K562 (cell line): ENCODE data around the gene RIOK3. TPM values are rescaled to one million over a fixed set of nuclear protein-coding genes. Genes with fewer than 3 reads are reported as not detected.

Experiments
- CBFB ChIP-seq: sonication (generic); formaldehyde crosslinking; IDR thresholded peaks from 2 replicates; pipeline ENCODE4 v1.4.0; 2020; ENCODE audit warnings: mild to moderate bottlenecking, missing genetic modification reagents
- HEY1 ChIP-seq: fragments of 250-450 bp; sonication (Bioruptor Pico); IDR thresholded peaks from 2 replicates; pipeline ENCODE4 v1.5.0; 2020; ENCODE audit warnings: mild to moderate bottlenecking, moderate library complexity, borderline replicate concordance
- KDM2B ChIP-seq: fragments of 250-450 bp; sonication (Bioruptor Pico); IDR thresholded peaks from 2 replicates; pipeline ENCODE4 v1.8.0; 2021; ENCODE audit warnings: mild to moderate bottlenecking, moderate library complexity
- MBD1 ChIP-seq: fragments of 250-450 bp; sonication (Bioruptor Pico); IDR thresholded peaks from 2 replicates; pipeline ENCODE4 v1.8.0; 2022; ENCODE audit warnings: inconsistent platforms
- NFXL1 ChIP-seq: fragments of 450-650 bp; formaldehyde crosslinking; IDR thresholded peaks from 2 replicates; pipeline ENCODE4 v1.4.0; 2021; ENCODE audit warnings: mild to moderate bottlenecking
- NR2C1 ChIP-seq, 2 experiments: fragments of 450-650 bp; IDR thresholded peaks; 2 replicates each; pipeline ENCODE4 v1.6.1; 2017; ENCODE audit warnings: mild to moderate bottlenecking in 2 of 2, antibody characterized with exemption in 1 of 2, inconsistent platforms in 1 of 2, missing compliant biosample characterization in 1 of 2, missing genetic modification characterization in 1 of 2
- NUFIP1 ChIP-seq: fragments of 450-650 bp; IDR thresholded peaks from 2 replicates; pipeline ENCODE4 v1.6.1; 2018; ENCODE audit not compliant: partially characterized antibody
- SIN3B ChIP-seq: fragments of 450-650 bp; IDR thresholded peaks from 2 replicates; pipeline ENCODE4 v1.6.1; 2017; ENCODE audit warnings: low read depth, mild to moderate bottlenecking, moderate library complexity
- WHSC1 ChIP-seq: IDR thresholded peaks from one replicate; pipeline ENCODE4 v1.6.1; 2012; ENCODE audit warnings: low read length, control low read depth, inconsistent platforms
- ZBED1 ChIP-seq: IDR thresholded peaks from 2 replicates; pipeline ENCODE4 v1.6.1; 2014
- ZBTB11 ChIP-seq, 3 experiments: fragments of 200-800 bp in 1 of 3; fragments of 250-450 bp in 1 of 3; fragments of 450-650 bp in 1 of 3; sonication (Bioruptor Pico) in 1 of 3; sonication (Bioruptor generic) in 1 of 3; formaldehyde crosslinking in 1 of 3; IDR thresholded peaks; 2 replicates each; pipeline versions ENCODE4 v1.6.1 to v1.8.0; 2016 to 2022; ENCODE audit warnings: mild to moderate bottlenecking in 2 of 3, missing genetic modification characterization in 2 of 3, missing compliant biosample characterization in 1 of 3, moderate library complexity in 1 of 3
- ZBTB7A ChIP-seq: IDR thresholded peaks from 2 replicates; pipeline ENCODE4 v1.6.1; 2011; ENCODE audit warnings: low read depth, mild to moderate bottlenecking, low read length, moderate library complexity, borderline replicate concordance; ENCODE audit not compliant: control insufficient read depth
- ZNF253 ChIP-seq: fragments of 250-450 bp; sonication (Bioruptor Pico); conservative IDR thresholded peaks from 2 replicates; pipeline ENCODE4 v1.6.1; 2021; ENCODE audit warnings: mild to moderate bottlenecking
- ZNF277 ChIP-seq: fragments of 250-450 bp; sonication (Bioruptor Pico); IDR thresholded peaks from 2 replicates; pipeline ENCODE4 v1.8.0; 2022; ENCODE audit warnings: inconsistent platforms, mild to moderate bottlenecking, moderate library complexity, borderline replicate concordance
- ZNF384 ChIP-seq: IDR thresholded peaks from 2 replicates; pipeline ENCODE4 v1.6.1; 2012; ENCODE audit warnings: low read depth, low read length, improper control_type of control experiment
- ZNF584 ChIP-seq: fragments of 200-800 bp; sonication (Bioruptor generic); IDR thresholded peaks from 2 replicates; pipeline ENCODE4 v1.6.1; 2016; ENCODE audit warnings: low read depth, mild to moderate bottlenecking, missing genetic modification characterization, missing compliant biosample characterization
- ZNF699 ChIP-seq: fragments of 250-450 bp; sonication (Bioruptor Pico); IDR thresholded peaks from 2 replicates; pipeline ENCODE4 v1.8.0; 2021; ENCODE audit warnings: mild to moderate bottlenecking, moderate library complexity; ENCODE audit not compliant: insufficient replicate concordance
- polyA plus RNA-seq, 8 experiments: library from polyadenylated mRNA; depleted of rRNA in 4 of 8; stranded (reverse) in 5 of 8; unstranded in 3 of 8; fragments of >200 nt; fragmentation: Nextera tagmentation in 2 of 8; fragmentation: Illumina TruSeq in 1 of 8; extraction: Ambion mirVana in 2 of 8; extraction: Trizol in 1 of 8; gene quantifications; 2 replicates each; pipeline versions ENCODE4 v1.2.1 to v1.2.3, GENCODE V29; 2011 to 2014; ENCODE audit warnings: inconsistent platforms in 1 of 8, missing spikeins in 1 of 8
- total RNA-seq, 7 experiments: library from RNA; depleted of rRNA in 6 of 7; stranded (reverse); fragments of >200 nt in 6 of 7; fragmentation: Illumina TruSeq in 2 of 7; extraction: Trizol in 2 of 7; gene quantifications; 2 replicates each; pipeline versions ENCODE4 v1.2.1 to v1.2.3, GENCODE V29; 2011 to 2021; ENCODE audit warnings: low replicate concordance in 1 of 7
- TF ChIP-seq, protein P1 (sequence below): fragments of 200-800 bp; sonication (Bioruptor generic); IDR thresholded peaks from 2 replicates; pipeline ENCODE4 v1.6.1; 2017; ENCODE audit warnings: missing genetic modification characterization, missing compliant biosample characterization

Gene RIOK3
- total and polyA plus RNA-seq, 9 of the 15 experiments (the other 6 are each of a cell fraction or from before 2014, with no cell fraction given) = 21.4 to 89.5 (median 62.9) TPM

DNA sequence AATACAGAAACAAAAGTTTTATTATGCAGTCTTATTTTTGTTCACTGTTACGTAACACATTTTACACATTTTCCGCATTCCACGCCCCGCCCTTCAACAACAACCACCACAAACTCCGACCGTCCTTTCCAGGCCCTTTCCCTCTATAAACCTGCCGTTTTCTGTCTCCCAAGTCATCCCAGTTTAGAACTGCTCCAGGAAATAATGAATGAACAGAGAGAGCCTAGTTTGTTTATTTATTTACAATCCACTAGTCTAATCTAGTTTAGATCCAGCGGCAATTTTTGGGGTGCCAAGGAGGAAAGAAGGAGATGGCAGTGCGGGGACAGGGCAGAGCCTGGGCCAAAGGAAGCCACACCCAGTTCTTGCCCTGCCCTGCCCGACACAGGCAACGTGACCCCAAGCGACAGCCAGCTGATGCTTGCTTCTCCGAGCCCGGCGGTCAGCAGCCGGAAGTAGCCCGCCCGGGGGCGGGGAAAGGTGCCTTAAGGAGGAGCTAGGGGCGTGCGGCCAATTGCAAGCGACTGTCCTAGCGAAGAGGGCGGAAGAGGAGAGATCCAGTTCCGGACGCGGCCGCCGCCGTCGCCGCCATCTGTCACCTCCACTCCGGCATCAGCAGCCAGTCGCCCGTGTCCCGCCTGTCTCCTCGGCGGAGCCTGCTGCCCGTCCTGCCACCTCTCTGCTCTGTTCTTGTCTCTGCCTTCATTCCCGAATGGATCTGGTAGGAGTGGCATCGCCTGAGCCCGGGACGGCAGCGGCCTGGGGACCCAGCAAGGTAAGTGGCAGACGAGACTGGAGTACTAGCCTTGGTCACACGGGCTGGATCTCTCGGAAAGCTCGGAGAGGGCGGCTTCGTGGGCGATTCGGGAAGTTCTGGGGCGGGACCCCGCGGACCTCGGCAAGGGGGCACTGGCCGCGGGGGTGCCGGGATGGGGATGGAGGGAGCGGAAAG lies at the start of gene RIOK3 (continued):
- no peak for TF ChIP-seq ZNF584 (CRISPR knock-in tag)
- TF ChIP-seq ZNF699 = no peak
- TF ChIP-seq ZBTB11 (CRISPR knock-in tag; IDR thresholded peaks at IDR 0.05) = no peak
- no peak for TF ChIP-seq MBD1 (CRISPR knock-in tag)
- peak; percentile 65; the same call in 1 of the 2 replicates for TF ChIP-seq SIN3B
- TF ChIP-seq NR2C1 (IDR thresholded peaks at IDR 0.05) = peak; percentile 50; the same call in 1 of the 2 replicates
- peak; percentile 68 for TF ChIP-seq NR2C1 (tag; IDR thresholded peaks at IDR 0.05)
- TF ChIP-seq ZNF384 = no peak
- TF ChIP-seq, protein P1, sequence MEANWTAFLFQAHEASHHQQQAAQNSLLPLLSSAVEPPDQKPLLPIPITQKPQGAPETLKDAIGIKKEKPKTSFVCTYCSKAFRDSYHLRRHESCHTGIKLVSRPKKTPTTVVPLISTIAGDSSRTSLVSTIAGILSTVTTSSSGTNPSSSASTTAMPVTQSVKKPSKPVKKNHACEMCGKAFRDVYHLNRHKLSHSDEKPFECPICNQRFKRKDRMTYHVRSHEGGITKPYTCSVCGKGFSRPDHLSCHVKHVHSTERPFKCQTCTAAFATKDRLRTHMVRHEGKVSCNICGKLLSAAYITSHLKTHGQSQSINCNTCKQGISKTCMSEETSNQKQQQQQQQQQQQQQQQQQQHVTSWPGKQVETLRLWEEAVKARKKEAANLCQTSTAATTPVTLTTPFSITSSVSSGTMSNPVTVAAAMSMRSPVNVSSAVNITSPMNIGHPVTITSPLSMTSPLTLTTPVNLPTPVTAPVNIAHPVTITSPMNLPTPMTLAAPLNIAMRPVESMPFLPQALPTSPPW (CRISPR knock-in tag) = peak; percentile 49; the same call in 1 of the 2 replicates
- no peak for TF ChIP-seq ZNF253
- no peak for TF ChIP-seq ZBED1
- TF ChIP-seq HEY1 (CRISPR knock-in tag) = no peak
- TF ChIP-seq ZBTB7A = no peak
- TF ChIP-seq ZNF277 = no peak
- no peak for TF ChIP-seq KDM2B (CRISPR knock-in tag)
- TF ChIP-seq CBFB = no peak
- no peak for TF ChIP-seq WHSC1
- TF ChIP-seq NFXL1 (CRISPR knock-in tag) = no peak
- no peak for TF ChIP-seq NUFIP1
